ENCODE measurements around the gene LRRK1.

GRCh38 chr15:100988857-100989256 lies 69.7 kb downstream of the LRRK1 start:
- TF ChIP-seq CTCF (IDR thresholded peaks at IDR 0.05) (no peak), CHD4 (IDR thresholded peaks at IDR 0.05; ENCODE audit: borderline replicate concordance) (no peak), JUNB (IDR thresholded peaks at IDR 0.05) (no peak)

Measured in A549 (cell line).